NCI-H146 treated with DMSO at 0.1 percent for 48 hours (cell line): ENCODE measurements around the gene GUCA1A.
"Not testable (repeated sequence)": the region's sequence is repeated elsewhere in the genome, so short reads cannot be mapped to it uniquely, and the experiment has no call there.

Experiments
- DNase-seq: peaks from one replicate; lab custom pipeline; 2025; ENCODE audit not compliant: unreplicated experiment; lab: John Stamatoyannopoulos, UW

The GUCA1A gene

DNA sequence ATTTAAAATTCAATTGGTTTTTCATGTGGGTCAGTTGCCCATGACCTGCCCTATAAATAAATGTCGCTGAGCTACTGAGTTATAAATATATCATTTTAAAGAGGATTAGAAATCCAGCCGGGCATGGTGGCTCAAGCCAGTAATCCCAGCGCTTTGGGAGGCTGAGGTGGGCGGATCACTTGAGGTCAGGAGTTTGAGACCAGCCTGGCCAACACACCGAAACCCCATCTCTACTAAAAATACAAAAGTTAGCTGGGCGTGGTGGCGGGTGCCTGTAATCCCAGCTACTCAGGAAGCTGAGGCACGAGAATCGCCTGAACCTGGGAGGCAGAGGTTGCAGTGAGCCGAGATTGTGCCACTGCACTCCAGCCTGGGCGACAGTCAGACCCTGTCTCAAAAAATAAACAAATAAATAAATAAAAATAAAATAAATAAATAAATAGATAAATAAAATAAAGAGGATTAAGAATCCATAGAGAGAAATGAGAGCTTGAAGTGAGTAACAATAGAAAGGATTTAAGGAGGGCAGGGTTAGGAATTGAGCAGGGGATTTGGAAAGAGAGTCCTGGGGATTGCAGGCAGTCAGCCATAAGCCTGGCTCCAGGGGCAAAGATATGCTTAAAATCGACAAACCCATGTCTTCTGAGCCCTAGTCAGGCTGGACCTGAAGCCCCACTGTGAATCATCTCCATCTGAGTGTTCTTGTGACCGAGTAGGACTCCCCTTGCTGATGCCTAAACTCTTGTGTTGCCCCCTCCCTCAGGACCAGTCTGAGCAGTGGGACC is 29.2 kb downstream of the GUCA1A start:
- DNase-seq = not testable (repeated sequence)

DNA sequence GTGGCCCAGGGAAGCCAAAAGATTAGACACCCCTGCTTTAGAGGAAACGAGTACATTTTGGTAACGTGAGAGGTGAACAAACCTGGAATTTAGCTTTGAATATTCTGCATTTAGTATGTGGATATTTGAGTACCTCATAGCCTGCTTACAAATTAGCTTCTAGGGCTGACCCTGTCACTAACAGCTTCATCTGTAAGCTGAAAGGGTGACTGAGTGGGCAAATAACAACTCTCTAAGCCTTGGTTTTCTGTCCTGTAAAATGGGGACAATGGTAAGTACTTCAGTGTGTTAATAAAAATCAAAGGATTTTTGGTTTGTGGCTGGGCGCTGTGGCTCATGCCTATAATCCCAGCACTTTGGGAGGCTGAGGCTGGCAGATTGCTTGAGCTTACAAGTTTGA is 30.0 kb downstream of the GUCA1A start:
- no peak for DNase-seq

DNA sequence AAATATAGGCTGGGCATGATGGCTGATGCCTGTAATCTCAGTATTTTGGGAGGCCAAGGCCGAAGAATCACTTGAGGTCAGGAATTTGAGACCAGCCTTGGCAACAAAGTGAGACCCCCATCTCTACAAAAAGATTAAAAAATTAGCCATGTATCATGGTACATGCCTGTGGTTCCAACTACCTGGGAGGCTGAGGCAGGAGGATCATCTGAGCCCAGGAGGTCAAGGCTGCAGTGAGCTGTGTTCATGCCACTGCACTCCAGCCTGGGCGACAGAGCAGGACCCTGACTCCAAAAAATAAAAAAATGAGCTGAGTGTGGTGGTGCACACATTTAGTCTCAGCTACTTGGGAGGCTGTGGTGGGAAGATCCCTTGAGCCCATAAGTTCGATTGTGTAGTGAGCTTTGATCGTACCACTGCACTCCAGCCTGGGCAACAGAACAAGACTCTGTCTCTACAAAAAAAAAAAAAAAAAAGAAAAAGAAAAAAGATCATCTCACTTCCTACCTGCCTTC is 31.7 kb downstream of the GUCA1A start:
- no peak for DNase-seq

DNA sequence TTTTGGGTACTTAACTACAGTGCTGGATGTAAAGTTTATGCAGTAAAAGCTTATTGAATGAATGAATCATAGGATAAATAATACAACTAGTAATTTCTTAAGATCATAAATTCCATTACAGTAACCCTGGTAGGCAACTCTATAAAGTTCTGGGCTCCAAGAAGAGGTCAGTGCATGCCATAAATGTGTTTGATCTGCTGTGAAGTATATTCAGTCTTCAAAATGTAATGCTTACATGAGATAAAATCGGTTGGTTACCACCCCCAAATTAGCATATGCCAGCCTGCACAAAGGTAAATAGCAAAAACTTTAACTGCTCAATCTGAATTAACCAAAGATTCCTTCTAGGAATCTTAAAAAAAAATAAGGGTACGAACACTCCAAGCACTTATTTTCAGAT is 34.4 kb downstream of the GUCA1A start:
- DNase-seq = not testable (repeated sequence)

DNA sequence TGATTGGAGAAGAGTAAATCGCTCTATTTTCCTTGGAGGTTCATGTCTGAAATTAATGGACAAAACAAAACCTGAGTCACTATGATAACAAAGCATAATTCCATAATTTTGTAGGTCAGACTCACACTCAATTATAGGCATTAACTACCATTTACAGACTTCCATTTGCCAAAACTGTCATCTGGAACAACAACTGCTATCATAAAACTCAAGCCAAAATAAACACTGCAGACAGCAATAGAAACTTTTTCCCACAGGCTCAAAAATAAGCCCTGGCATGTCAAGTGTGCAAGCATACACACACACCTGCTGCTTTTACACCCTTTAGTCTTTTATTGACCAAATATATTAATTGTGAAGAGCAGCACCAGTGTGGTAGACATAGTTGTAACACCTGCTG is 37.4 kb downstream of the GUCA1A start:
- no peak for DNase-seq

DNA sequence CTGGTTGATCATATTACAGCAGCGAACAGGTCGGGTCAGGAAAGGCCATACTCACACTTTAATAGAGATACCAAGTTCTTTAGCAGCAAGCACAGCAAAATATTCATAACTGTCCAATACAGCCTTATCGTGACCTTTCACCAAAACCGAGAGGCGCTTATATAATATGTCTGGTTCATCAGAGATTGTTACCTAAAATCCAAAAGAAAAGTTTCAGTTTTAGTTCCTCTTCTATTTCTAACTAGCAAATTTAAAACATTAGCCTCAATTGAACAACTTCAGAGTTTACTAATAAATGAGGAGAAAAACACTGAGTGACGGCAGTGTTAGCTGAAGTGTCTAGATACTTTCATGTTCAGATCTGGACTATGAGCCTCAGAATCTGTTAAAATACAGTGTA is 38.6 kb downstream of the GUCA1A start:
- no peak for DNase-seq

DNA sequence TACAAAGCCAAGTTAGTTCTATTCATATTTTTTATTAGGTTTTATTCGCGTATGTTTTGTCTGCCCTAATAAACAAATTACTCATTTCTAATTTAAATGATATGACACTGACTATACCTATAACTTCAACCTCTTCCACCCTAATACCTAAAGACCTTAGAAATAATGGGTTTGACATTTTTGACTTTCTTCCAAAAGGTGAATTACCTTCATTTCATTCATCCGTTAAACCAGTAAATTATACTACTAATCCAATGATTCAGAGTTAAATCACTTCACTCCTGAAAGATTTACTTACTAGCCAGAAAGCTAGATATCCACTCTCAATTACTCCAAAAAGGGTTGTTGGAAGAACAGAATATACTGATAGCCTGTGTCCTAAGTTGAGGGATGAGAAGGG is 39.3 kb downstream of the GUCA1A start:
- DNase-seq = no peak

DNA sequence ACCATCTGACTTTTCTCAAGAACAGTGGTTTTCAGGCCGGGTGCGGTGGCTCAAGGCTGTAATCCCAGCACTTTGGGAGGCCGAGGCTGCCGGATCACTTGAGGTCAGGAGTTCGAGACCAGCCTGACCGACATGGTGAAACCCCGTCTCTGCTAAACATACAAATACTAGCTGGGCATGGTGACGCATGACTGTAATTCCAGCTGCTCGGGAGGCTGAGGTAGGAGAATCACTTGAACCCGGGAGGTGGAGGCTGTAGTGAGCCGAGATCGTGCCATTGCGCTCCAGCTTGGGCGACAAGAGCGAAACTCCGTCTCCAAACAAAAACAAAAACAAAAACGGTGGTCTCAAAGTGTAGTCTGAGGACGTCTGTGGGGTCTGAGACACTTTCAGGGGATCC is 43.3 kb downstream of the GUCA1A start:
- DNase-seq = not testable (repeated sequence)

DNA sequence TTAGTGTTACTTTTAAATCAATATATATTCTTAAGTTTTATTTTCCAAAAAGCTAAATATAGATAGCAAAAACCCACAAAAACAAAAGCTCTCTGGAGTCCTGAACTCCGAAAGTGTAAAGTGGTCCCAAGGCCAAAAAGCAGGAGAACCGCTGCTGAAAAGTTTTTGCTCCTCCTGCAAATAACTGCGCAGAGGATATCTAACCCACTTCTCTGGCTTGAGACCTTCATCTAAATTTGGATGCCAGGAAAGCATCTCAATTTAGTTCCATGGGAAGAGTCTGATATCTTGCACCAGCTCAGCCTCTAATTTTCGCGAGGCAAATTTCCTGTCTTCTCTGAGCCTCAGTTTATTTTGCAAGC is 44.0 kb downstream of the GUCA1A start:
- DNase-seq = no peak

DNA sequence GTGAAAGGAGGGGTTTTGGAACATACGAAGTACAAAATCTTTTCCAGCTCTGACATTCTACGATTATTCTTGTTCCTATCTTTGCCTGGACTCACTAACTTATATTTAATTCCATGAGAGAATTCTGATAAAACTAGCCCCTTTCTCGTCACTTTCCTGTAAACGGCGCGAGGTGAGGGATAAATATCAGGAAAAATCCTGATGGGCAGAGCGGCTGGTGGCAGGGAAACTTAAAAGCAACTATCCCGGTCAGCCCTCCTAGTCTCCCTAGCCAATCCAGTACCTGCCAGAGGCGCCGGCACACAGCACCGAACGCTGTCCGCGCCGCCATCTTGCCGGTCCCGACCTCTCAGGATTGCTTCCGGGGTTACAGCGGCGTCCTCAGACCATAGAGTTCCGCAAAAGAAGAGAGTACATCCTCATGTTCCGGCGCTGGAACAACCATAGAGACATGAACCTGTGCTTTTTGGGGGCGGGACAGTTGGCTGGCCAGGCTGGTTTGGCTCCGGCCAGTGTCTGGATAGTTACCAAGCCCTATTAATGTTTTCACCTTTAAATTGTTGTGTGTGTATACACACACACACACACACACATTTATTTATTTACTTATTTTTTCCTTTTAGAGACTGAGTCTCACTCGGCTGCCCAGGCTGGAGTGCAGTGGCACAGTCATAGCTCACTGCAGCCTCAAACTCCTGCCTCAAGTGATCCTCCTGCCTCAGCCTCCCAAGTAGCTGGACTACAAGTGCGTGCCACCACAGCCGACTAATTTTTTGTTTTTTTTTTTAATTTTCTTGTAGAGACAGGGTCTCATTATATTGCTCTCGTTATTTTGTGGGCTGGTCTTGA is 44.6 kb downstream of the GUCA1A start, which contains the start of gene MRPS10:
Gene MRPS10 (minus strand): TSS at position 343 of the 849 bp plus-strand sequence. CDS start 12 bp downstream, at position 331.
- peak; percentile 98 for DNase-seq

DNA sequence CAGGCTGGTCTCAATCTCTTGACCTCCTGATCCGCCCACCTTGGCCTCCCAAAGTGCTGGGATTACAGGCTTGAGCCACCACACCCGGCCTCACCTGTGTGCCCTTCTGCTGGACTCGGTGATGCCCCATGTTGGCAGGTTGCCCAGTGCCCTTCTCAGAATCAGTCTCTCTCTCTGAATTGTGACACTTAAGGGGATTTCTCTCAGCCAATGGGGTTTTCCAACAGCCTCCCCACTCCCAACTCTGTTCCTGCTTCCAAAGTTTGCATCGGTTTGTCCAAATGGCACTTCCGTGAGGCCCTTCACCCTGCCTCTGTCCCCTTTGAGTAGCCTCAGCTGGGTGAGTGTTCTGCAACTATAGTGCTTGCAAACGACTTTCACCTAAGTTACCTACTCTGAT is 47.6 kb downstream of the GUCA1A start:
- DNase-seq = no peak

DNA sequence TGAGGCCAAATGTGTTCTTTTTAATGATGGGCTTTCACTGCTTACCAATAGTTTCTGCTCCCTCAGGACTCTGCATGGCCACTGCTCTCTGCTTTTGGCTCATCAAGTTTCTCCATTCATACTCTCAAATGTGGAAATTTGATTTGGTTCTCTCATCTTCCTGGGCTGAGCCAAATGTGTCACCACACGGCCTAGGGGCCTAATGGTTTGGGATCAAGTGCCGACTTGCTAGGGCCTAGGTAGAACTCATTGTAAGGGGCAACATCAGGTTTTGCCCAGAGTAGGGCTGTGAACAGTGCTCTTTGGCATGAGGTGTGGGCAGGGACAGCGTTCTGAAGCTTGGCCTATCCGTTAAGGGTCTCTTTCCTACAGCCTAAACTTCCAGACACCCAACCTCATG is 48.4 kb downstream of the GUCA1A start:
- no peak for DNase-seq

DNA sequence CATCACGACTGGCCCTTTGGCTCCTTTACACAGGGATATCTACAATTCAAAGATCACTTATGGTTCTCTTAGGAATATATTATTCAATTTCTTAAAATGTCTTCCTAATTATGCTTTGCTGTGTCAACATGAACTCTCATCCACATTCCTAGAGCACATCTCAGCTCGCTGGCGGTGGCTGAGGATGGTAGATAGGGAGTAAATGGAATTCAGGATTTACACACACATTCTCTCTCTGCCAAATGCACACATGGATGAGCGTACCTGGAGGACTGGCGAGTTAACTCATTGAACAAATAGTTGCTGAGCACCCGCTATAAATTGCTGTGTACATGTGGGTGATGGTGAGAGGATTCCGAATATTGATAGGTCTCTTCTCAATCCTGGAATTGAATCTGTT is 49.3 kb downstream of the GUCA1A start:
- no peak for DNase-seq

DNA sequence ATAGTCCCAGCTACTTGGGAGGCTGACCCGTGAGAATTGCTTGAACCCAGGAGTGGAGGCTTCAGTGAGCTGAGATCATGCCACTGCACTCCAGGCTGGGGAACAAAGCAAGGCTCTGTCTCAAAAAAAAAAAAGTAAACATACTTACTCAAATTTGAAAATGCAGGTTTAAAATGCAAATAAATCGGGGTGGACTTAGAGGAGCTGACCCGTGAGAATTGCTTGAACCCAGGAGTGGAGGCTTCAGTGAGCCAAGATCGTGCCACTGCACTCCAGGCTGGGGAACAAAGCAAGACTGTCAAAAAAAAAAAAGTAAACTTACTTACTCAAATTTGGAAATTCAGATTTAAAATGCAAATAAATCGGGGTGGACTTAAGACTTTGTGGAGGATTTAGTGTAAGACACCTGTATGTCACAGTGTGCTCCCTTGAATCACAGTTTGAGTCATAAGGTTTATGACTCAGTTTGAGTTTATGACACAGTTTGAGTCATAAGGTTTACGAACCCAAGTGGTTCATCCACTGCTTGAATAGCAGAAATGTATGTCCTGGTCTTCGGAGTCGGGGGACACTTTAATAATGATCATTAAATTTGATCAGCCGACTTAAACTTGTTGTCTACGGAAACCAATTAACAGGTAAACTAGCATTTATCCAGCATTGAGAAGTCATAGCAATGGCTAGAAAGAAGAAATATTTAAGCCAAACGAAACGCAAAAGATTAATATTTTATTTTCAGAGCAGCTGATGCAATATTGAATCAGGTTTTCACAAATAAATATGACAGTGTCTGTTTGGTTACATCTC is 51.3 kb downstream of the GUCA1A start:
- DNase-seq = no peak

DNA sequence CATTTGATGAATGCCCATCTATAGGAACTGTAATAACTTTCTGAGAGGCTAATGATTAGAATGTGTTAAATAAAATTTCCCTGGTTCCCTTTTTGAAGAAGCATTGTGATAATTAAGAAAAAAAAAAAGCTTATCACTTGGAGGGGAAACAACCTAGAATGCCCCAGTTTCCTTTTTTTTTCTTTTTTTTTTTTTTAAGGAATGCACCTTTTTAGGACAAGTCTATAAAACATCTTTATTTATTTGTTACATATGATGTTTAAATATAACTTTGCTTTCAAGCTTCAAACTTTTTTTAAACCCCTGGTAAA is 51.8 kb downstream of the GUCA1A start:
- DNase-seq = no peak

DNA sequence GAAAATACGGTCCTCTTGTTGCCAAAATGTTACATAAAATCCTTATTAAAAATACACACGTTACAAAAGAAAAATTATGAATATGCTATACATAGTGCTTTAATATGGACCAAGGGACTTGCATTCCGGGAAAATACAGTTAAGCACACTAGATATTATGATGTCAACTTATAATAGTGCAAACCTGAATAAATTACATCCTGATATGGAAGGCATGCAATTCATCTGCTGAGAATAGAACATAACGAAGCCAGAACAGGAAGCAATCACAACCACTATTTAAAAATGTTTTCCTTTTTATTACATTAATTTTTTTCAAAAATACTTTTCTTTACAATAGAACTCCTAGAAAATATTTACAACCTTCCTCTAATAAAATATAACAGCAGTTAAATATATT is 52.3 kb downstream of the GUCA1A start:
- DNase-seq = no peak

DNA sequence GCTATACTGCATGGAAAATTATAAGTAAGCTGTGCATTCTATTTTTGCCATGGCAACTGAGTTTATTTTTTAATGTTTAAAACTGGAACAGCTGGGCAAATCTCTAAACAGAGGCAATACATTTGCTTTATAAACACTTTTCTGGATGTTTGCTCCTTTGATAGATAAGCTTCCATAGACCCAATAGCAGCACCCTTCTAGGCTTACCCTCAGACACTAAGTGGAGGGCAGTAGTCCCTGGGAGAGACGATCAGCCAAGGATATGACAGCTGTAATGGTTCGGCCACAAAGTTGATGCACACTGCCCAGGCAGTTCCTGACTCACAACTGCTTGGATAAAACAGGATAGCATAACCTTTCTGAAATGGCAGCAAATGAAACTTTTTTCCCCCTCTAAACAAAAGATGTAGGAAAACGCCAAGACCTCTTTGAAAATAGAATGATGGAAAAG is 53.0 kb downstream of the GUCA1A start:
- DNase-seq = no peak

DNA sequence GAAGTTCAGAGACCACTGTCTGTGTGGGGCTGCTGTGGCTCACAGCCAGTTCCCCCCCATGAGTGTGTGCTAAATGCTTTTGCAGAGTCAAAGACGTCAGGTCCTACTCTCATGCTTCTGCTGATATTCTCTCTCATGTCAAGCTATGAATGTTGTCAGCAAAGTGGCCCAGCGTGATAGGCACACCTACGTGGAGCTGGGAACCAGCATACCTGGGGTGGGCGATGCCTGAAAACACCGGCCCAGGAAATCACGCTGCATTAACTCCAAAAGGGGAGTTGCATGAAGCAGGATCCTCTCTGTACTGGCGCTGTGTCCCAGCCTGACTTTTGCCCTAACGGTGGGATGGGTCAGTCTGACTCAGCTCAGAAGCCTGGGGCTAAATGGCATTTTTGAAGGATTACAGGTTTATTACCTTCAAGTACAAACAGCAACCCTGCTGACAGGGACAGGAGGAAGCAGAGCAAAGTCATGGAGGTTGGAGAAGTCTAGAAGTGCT is 53.5 kb downstream of the GUCA1A start:
- no peak for DNase-seq

DNA sequence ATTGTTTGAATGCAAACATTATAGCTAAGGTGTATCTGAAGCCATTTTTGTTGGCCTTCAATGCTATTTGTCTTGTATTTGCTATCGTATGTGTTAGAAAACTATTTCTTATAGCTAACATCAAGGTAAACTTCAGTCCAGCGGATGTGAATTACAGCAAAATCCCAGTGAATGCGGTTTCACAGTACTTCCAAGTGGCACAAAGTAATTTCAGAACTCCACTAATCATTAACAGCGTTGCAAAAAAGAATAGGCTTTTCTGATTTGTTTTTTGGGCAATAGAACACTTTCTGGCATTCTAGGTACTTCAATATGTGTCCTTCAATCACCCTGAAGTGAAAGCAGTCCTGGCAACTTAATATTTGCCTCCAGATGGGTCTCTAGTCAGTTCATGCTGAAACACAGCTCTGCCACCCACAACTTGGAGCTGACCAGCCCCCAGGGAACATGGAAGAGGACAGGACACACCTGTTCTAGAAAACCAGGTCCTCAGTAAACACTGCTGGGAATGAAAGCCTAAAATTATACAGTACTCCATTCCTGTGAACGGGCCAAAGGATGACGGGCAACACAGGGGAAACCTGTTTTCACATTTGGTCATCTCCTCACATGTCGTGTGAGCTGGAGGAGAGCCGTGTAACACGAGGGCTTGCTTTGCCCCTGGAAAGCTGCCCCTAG is 54.1 kb downstream of the GUCA1A start:
- DNase-seq = no peak

DNA sequence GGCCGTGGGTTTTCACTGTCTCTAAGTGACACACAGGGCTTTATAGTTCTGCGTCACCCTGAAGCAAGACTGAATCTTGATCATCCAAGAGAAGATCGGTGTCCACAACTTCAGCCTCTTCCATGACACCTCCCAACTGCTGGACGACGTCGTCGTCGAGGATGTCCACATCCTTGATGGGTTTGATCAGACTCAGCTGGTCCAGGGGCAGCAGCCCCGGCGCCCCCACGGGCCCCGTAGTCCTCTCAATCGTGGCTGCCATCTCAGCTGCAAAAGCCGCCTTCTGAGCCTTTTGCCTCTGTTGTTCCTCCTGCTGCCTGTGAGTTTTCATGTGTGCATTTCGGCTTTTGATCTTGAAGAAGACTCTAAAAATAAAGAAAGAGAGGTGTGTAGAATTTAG is 55.1 kb downstream of the GUCA1A start:
- DNase-seq = no peak
